Germinal center (tissue), 1 donor: Measurements from ENCODE around the gene MPDU1.

Experiments used
- DNase-seq: peaks from one replicate; pipeline ENCODE4 v3.0.0; 2012; ENCODE audit warnings: mixed read lengths, low spot score

The MPDU1 gene

GRCh38 chr17:7560172-7561027, 23.3 kb upstream of the MPDU1 start:
- peak; percentile 67 for DNase-seq

GRCh38 chr17:7561028-7561575, 22.6 kb upstream of the MPDU1 start:
- DNase-seq, result peak; percentile 90

- peak; percentile 97 for DNase-seq
Measured at GRCh38 chr17:7561589-7562207, 22.0 kb upstream of the MPDU1 start, which contains the start of gene SENP3. TSS of gene SENP3 (plus strand) at chr17:7561919. CDS start at chr17:7563077, 1,158 bp downstream.

- no peak for DNase-seq
Measured at GRCh38 chr17:7562208-7562605, 21.4 kb upstream of the MPDU1 start.

GRCh38 chr17:7563115-7563869, 20.4 kb upstream of the MPDU1 start:
- no peak for DNase-seq

GRCh38 chr17:7569571-7569970, 14.1 kb upstream of the MPDU1 start:
- no peak for DNase-seq

GRCh38 chr17:7570351-7570750, 13.3 kb upstream of the MPDU1 start:
- no peak for DNase-seq

- DNase-seq, result no peak
Measured at GRCh38 chr17:7572338-7572587, 11.4 kb upstream of the MPDU1 start.

- peak; percentile 99 for DNase-seq
Measured at GRCh38 chr17:7572588-7573323, 10.9 kb upstream of the MPDU1 start.

GRCh38 chr17:7573324-7574080, 10.2 kb upstream of the MPDU1 start:
- peak; percentile 92 for DNase-seq

GRCh38 chr17:7574176-7574953, 9.3 kb upstream of the MPDU1 start:
- DNase-seq, result no peak

- no peak for DNase-seq
Measured at GRCh38 chr17:7575481-7575883, 8.2 kb upstream of the MPDU1 start.

GRCh38 chr17:7575959-7576358, 7.7 kb upstream of the MPDU1 start:
- DNase-seq, result no peak

- no peak for DNase-seq
Measured at GRCh38 chr17:7576432-7576937, 7.2 kb upstream of the MPDU1 start.

- DNase-seq, result no peak
Measured at GRCh38 chr17:7577327-7578199, 6.1 kb upstream of the MPDU1 start.

GRCh38 chr17:7579001-7579833, 4.4 kb upstream of the MPDU1 start, which contains the start of gene CD68:
TSS of gene CD68 (plus strand) at chr17:7579638. CDS start at chr17:7579678, 40 bp downstream.
- DNase-seq, result peak; percentile 88

GRCh38 chr17:7579834-7580603, 3.6 kb upstream of the MPDU1 start:
- no peak for DNase-seq
